Small intestine (tissue), 7 donors: Measurements from ENCODE around the gene GALNT17. TPM values are rescaled to one million over a fixed set of nuclear protein-coding genes. Genes with fewer than 3 reads are reported as not detected.

ENCODE experiments used
- DNase-seq, 2 donors: peaks; one replicate each; pipeline versions ENCODE4 v3.0.0 to v3.0.0-alpha.2; 2013
- FAIRE-seq: peaks from 2 replicates; lab custom pipeline; 2012; peaks lifted over from hg19 to GRCh38; lab: Jason Lieb, UNC
- H3K27ac ChIP-seq, 3 donors: one replicate each; pipeline ENCODE4 v1.5.1; 2013; ENCODE audit warnings: low read length in 2 of 3, mild to moderate bottlenecking in 2 of 3, control low read depth in 1 of 3, inconsistent platforms in 1 of 3, low read depth in 1 of 3, moderate library complexity in 1 of 3
- H3K27me3 ChIP-seq, 3 donors: one replicate each; pipeline ENCODE4 v1.6.1; 2013; ENCODE audit warnings: low read length in 3 of 3, inconsistent platforms in 1 of 3; ENCODE audit not compliant: control insufficient read depth in 3 of 3, insufficient read depth in 3 of 3
- H3K36me3 ChIP-seq, 3 donors: one replicate each; pipeline ENCODE4 v1.6.1; 2013; ENCODE audit warnings: low read length in 3 of 3, inconsistent platforms in 1 of 3, low read depth in 1 of 3, mild to moderate bottlenecking in 1 of 3, moderate library complexity in 1 of 3; ENCODE audit not compliant: control insufficient read depth in 3 of 3, insufficient read depth in 2 of 3
- H3K4me1 ChIP-seq, 3 donors: one replicate each; pipeline ENCODE4 v1.6.1; 2013; ENCODE audit warnings: low read length in 2 of 3, inconsistent platforms in 1 of 3, low read depth in 1 of 3, mild to moderate bottlenecking in 1 of 3, moderate library complexity in 1 of 3; ENCODE audit not compliant: control insufficient read depth in 3 of 3, insufficient read depth in 2 of 3
- H3K4me3 ChIP-seq, 3 donors: one replicate each; pipeline ENCODE4 v1.5.1; 2013; ENCODE audit warnings: low read length in 3 of 3, control low read depth in 1 of 3, inconsistent platforms in 1 of 3, low read depth in 1 of 3, mild to moderate bottlenecking in 1 of 3, moderate library complexity in 1 of 3
- H3K9me3 ChIP-seq, 2 donors: one replicate each; pipeline ENCODE4 v1.6.1; 2013; ENCODE audit warnings: low read depth in 1 of 2, low read length in 1 of 2; ENCODE audit not compliant: control insufficient read depth in 2 of 2, insufficient read depth in 1 of 2
- WGBS, 3 donors: extraction: QIAGEN DNeasy Blood & Tissue Kit; methylation state at CpG; one replicate each; pipeline ENCODE4 v1.1.7; 2013; 5-methylcytosine and 5-hydroxymethylcytosine counted together
- polyA plus RNA-seq, 4 donors: library from polyadenylated mRNA; stranded (reverse) in 3 of 4; unstranded in 1 of 4; fragments of 200-250 nt in 3 of 4; fragments of 120-200 nt in 1 of 4; gene quantifications; one replicate each; pipeline versions ENCODE4 v1.2.1 to v1.2.3, GENCODE V29; 2013
- donor health status: healthy with polysubstance abuse.
- donor health status: control.
- donor health status: control.
- donor health status: Bipolar disorder and iron deficiency.
- donor health status: healthy.

GALNT17 gene
- polyA plus RNA-seq, 4 donors: 0.34 to 2.9 (median 0.54) TPM; not detected in 1

- H3K27ac ChIP-seq: no peak overlapping the region
- WGBS, 3 donors: 54 to 69% (median 58%) methylated on average over 9 of the region's 9 CpGs
- H3K9me3 ChIP-seq: no peaks in the 10 kb centered on the region
- FAIRE-seq (no peak), DNase-seq (no peak)
- H3K27me3 ChIP-seq: no peaks in the 10 kb centered on the region
- no peaks in the 10 kb centered on the region for H3K4me1 ChIP-seq
- no peak overlapping the region for H3K4me3 ChIP-seq
- no peaks in the 10 kb centered on the region for H3K36me3 ChIP-seq
Measured at GRCh38 chr7:71345117-71345884, 213.4 kb downstream of the GALNT17 start.

DNA sequence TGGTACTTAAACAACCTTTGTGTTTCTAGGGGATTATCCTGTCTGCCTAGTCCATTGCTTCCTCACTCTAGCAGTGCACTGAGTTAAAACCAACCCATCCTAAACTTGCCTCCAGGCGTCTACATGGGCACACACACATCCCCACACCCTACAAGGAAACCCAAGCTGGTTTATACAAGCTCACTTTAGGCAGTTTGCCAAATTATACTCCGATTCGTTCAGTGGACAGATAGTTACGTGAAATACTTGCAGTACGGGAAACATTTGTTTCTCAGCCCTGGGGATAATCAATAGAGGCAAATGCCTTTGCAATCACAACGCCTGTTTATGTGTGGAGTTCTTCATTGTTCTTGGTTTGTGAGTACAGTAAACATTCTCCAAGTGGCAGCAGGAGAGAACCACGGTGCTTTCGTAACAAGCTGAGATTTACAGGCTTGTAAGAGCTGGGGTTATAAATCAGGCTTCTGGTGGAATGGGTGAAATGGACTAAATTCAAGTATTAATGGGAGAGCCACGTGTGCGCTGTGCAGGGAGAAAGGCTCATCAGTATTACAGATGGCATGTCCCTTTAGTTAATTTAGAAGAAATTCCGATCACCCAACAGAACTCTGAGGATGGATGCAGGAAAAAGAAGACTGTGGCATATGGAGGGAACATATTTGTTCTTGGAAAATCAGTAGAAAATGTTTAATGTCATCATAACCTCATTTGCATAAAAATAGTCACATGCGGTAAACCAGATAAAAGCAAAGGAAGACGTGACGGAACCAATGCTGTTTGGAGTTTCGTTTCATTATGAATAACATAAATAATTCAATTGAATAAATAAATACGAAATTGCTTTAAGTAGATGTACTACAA lies 217.1 kb downstream of the GALNT17 start:
- Histone ChIP-seq H3K4me3 (no peak overlapping the region), H3K36me3 (no peaks in the 10 kb centered on the region), H3K27ac (no peak overlapping the region), H3K27me3 (no peaks in the 10 kb centered on the region), H3K4me1 (no peaks in the 10 kb centered on the region), H3K9me3 (peaks cover 0 to 4% of the 10 kb centered on the region in 2 donors)
- DNase-seq: no peak
- FAIRE-seq: no peak
- 52% methylated on average over 16 of the region's 16 CpGs for WGBS, 3 donors

DNA sequence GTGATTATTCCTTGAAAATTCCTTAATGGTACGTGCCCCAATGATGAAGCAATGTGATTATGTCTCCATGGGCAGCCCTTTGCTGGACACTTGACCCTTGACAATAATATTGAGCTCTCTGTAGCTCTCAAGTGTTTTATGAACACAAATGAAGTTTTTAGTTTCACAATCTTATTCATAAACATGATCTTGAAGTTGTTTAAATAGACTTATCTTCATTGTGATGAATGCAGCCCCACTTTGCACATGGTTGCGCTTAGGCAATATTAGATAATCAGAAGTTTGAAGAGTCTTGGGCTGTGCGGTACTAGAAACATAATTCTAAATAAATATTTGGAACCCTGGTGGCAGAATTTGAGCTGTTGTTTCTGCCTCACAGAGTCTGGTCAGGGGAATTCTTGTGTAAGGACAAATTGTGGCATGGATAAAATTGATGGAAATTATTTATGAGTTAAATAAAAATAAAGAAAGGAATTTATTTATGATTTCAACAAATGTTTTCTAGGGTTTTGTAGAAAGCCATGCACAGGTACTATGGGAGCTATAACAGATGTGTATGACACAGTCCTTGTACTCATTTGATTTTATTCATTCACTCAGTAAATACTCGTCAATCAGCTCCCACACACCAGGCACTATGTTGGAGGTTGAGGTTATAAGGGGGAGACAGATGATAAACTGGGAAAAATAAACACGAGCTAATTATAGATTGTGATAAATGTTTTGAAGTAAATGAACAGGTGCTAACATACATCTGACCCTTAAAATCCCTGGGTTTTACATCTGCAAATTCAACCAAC lies 217.9 kb downstream of the GALNT17 start:
- FAIRE-seq (no peak), DNase-seq (no peak)
- H3K4me3 ChIP-seq: no peak overlapping the region
- peaks cover 0 to 4% of the 10 kb centered on the region in 2 donors for H3K9me3 ChIP-seq
- no peak overlapping the region for H3K27ac ChIP-seq
- no peaks in the 10 kb centered on the region for H3K36me3 ChIP-seq
- no peaks in the 10 kb centered on the region for H3K27me3 ChIP-seq
- no peaks in the 10 kb centered on the region for H3K4me1 ChIP-seq
- 48 to 56% (median 52%) methylated on average over 5 of the region's 5 CpGs for WGBS, 3 donors

- no peak overlapping the region for H3K27ac ChIP-seq
- no peak for FAIRE-seq
- H3K36me3 ChIP-seq: no peaks in the 10 kb centered on the region
- 63 to 95% (median 92%) methylated on average over 2 of the region's 2 CpGs for WGBS, 3 donors
- no peak for DNase-seq
- H3K9me3 ChIP-seq: peaks cover 0 to 4% of the 10 kb centered on the region in 2 donors
- no peaks in the 10 kb centered on the region for H3K4me1 ChIP-seq
- H3K4me3 ChIP-seq: no peak overlapping the region
- H3K27me3 ChIP-seq: no peaks in the 10 kb centered on the region
Measured at GRCh38 chr7:71350680-71351079, 218.7 kb downstream of the GALNT17 start.

DNA sequence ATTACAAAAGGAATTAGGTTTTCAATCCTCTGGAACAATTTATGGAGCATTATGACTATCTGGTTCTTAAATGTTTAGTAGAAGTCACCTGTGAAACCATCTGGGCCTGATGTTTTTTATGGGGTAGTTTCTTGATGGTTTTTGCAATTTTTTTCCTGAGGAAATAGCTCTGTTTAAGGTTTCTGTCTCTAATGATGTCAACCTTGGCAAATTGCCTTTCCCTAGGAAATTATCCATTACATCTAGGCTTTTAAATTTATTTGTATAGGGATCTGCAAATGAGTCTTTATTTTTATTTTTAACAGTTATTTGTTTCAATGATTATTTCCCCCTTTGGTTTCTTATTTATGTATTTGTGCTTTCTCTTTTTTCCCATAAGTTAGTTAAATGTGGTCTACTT lies 222.8 kb downstream of the GALNT17 start:
- Histone ChIP-seq H3K9me3 (peaks cover 0 to 7% of the 10 kb centered on the region in 2 donors), H3K27ac (no peak overlapping the region), H3K36me3 (no peaks in the 10 kb centered on the region), H3K27me3 (no peaks in the 10 kb centered on the region), H3K4me3 (no peak overlapping the region), H3K4me1 (no peaks in the 10 kb centered on the region)
- FAIRE-seq (no peak), DNase-seq (no peak)

- Histone ChIP-seq H3K4me1 (no peaks in the 10 kb centered on the region), H3K36me3 (no peaks in the 10 kb centered on the region), H3K27me3 (no peaks in the 10 kb centered on the region), H3K27ac (no peak overlapping the region), H3K9me3 (peaks cover 0 to 3% of the 10 kb centered on the region in 2 donors), H3K4me3 (no peak overlapping the region)
- DNase-seq: no peak
- FAIRE-seq: no peak
- whole genome bisulfite sequencing, 3 donors: 52 to 62% (median 56%) methylated on average over 4 of the region's 4 CpGs
Measured at GRCh38 chr7:71361451-71362032, 229.6 kb downstream of the GALNT17 start.

DNA sequence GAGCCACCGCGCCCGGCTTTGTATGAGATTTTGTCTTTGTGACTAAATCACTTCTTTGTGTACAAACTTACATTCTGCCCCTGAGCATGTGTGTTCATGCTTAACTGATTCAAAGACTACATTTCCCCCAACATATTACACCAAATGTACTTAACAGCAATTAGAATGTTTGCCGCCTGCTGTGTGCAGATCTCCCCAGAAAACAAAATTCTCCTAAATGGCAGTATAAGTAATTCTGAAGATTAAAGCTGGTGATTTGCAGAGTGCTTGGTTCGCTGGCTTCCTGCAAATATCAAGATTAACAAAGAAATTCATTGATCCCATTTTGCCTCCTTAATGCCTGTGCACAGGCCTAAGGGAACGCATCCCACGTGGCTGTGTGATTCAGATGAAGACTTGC lies 230.3 kb downstream of the GALNT17 start:
- H3K27me3 ChIP-seq: no peaks in the 10 kb centered on the region
- no peaks in the 10 kb centered on the region for H3K36me3 ChIP-seq
- H3K4me1 ChIP-seq: no peaks in the 10 kb centered on the region
- no peak overlapping the region for H3K27ac ChIP-seq
- 86 to 90% (median 88%) methylated on average over 7 of the region's 7 CpGs for WGBS, 3 donors
- DNase-seq (no peak), FAIRE-seq (no peak)
- no peak overlapping the region for H3K4me3 ChIP-seq
- peaks cover 0 to 3% of the 10 kb centered on the region in 2 donors for H3K9me3 ChIP-seq

DNA sequence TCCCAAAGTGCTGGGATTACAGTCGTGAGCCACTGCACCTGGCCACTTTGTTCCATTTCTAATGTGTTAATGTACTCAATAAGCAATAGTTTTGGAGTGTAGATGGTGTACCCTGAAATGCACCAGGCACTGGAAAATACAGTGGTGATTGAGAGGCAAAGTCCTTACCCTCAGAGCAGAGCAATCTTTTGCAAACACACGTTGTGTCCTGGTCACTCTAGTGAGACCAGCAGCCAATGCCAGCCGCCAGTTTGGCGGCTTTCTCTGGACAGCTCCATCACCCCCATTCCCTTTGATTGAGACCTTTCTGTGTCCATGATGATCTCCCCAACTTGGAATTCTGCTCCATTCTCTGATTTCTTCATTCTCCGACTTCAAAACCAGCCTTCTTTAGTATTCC lies 231.3 kb downstream of the GALNT17 start:
- DNase-seq: no peak
- FAIRE-seq: no peak
- Histone ChIP-seq H3K27me3 (no peaks in the 10 kb centered on the region), H3K4me1 (no peaks in the 10 kb centered on the region), H3K27ac (no peak overlapping the region), H3K9me3 (no peaks in the 10 kb centered on the region), H3K36me3 (no peaks in the 10 kb centered on the region), H3K4me3 (no peak overlapping the region)
- 82 to 85% (median 83%) methylated on average over 5 of the region's 5 CpGs for WGBS, 3 donors
